ENCODE measurements around the gene METTL1. TPM values are rescaled to one million over a fixed set of nuclear protein-coding genes. Genes with fewer than 3 reads are reported as not detected.

The METTL1 gene
- total RNA-seq, 1 experiment from 2014 or later: 17.9 TPM

DNA sequence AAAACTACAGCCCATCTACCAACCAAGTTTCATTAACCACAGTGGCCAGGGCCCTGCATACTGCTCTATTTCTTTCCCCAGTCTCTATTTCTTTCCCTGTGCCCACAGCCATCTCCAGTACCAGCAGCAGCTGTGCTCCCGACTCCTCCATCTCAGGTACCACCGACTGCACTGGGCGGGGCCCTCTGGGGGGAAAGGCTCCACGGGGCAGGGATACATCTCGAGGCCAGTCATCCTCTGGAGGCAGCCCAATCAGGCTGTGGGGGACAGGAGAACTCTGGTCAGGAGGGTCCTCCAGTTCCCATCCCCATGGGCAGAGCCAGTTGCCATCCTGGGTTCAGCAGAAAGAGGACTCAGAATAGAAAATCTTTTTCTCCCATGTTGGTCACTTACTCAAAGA is 22.8 kb downstream of the METTL1 start:
- Histone ChIP-seq H3K9me2 (ENCODE audit: insufficient read depth) (no peaks in the 10 kb centered on the region), H3F3A (ENCODE audit: insufficient read depth, low read depth) (peaks cover 42% of the 10 kb centered on the region), H3K4me2 (no peak overlapping the region), H3K4me1 (replicated peaks; ENCODE audit: insufficient read depth) (peaks cover 30% of the 10 kb centered on the region), H3K9me3 (ENCODE audit: insufficient read depth, low read depth) (no peaks in the 10 kb centered on the region), H3K4me3 (no peak overlapping the region), H3K27ac (no peak overlapping the region), H3K27me3 (ENCODE audit: insufficient read depth, low read depth) (no peaks in the 10 kb centered on the region), H3K36me3 (ENCODE audit: low read depth) (peaks cover 20% of the 10 kb centered on the region), H4K20me1 (ENCODE audit: insufficient read depth) (no peaks in the 10 kb centered on the region), H3K79me2 (ENCODE audit: low read depth) (peaks cover 32% of the 10 kb centered on the region), H2AFZ (no peak overlapping the region)
- intact Hi-C loops (cut with micrococcal nuclease; ENCODE audit: unreplicated experiment): no loop called here
- POLR2A ChIA-PET (ENCODE audit: unreplicated experiment): no interaction called here
- DNase-seq: no peak
- CTCF ChIA-PET: interaction anchor here (0.7 kb wide), 1 partner anchor 11 kb away, joined by 4 read pairs; no protein-coding TSS in a partner anchor
- TF ChIP-seq, protein P1, sequence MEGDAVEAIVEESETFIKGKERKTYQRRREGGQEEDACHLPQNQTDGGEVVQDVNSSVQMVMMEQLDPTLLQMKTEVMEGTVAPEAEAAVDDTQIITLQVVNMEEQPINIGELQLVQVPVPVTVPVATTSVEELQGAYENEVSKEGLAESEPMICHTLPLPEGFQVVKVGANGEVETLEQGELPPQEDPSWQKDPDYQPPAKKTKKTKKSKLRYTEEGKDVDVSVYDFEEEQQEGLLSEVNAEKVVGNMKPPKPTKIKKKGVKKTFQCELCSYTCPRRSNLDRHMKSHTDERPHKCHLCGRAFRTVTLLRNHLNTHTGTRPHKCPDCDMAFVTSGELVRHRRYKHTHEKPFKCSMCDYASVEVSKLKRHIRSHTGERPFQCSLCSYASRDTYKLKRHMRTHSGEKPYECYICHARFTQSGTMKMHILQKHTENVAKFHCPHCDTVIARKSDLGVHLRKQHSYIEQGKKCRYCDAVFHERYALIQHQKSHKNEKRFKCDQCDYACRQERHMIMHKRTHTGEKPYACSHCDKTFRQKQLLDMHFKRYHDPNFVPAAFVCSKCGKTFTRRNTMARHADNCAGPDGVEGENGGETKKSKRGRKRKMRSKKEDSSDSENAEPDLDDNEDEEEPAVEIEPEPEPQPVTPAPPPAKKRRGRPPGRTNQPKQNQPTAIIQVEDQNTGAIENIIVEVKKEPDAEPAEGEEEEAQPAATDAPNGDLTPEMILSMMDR (conservative IDR thresholded peaks at IDR 0.05): no peak
- TF ChIP-seq EZH2 (IDR thresholded peaks at IDR 0.05; ENCODE audit: low read depth): no peak
- BruUV-seq (replicated peaks): no TSS peak

GRCh38 chr12:57746025-57746424 is 25.9 kb downstream of the METTL1 start:
- peaks cover 39% of the 10 kb centered on the region for H3F3A ChIP-seq (ENCODE audit: insufficient read depth, low read depth)
- ChIA-PET CTCF (interaction anchor here (0.5 kb wide), 1 partner anchor 113 kb away, joined by 3 read pairs; the partner anchor contains the start of gene B4GALNT1), POLR2A (ENCODE audit: unreplicated experiment) (no interaction called here)
- H3K79me2 ChIP-seq (ENCODE audit: low read depth): peaks cover 21% of the 10 kb centered on the region
- H4K20me1 ChIP-seq (ENCODE audit: insufficient read depth): no peaks in the 10 kb centered on the region
- intact Hi-C loops (cut with micrococcal nuclease; ENCODE audit: unreplicated experiment): no loop called here
- peaks cover 20% of the 10 kb centered on the region for H3K36me3 ChIP-seq (ENCODE audit: low read depth)
- H3K4me2 ChIP-seq: peak overlapping the region; percentile 76
- H3K9me2 ChIP-seq (ENCODE audit: insufficient read depth): no peaks in the 10 kb centered on the region
- BruUV-seq (replicated peaks): no TSS peak
- peaks cover 19% of the 10 kb centered on the region for H3K4me1 ChIP-seq (replicated peaks; ENCODE audit: insufficient read depth)
- no peak for TF ChIP-seq EZH2 (IDR thresholded peaks at IDR 0.05; ENCODE audit: low read depth)
- TF ChIP-seq, protein P1 (conservative IDR thresholded peaks at IDR 0.05): no peak
- no peak overlapping the region for H3K27ac ChIP-seq
- peak overlapping the region; percentile 75; the same call in 1 of the 2 replicates for H3K4me3 ChIP-seq
- H2AFZ ChIP-seq: no peak overlapping the region
- DNase-seq: no peak
- no peaks in the 10 kb centered on the region for H3K9me3 ChIP-seq (ENCODE audit: insufficient read depth, low read depth)
- no peaks in the 10 kb centered on the region for H3K27me3 ChIP-seq (ENCODE audit: insufficient read depth, low read depth)

GRCh38 chr12:57745485-57745881 is 26.4 kb downstream of the METTL1 start:
- POLR2A ChIA-PET (ENCODE audit: unreplicated experiment): no interaction called here
- peaks cover 16% of the 10 kb centered on the region for H3K79me2 ChIP-seq (ENCODE audit: low read depth)
- peaks cover 39% of the 10 kb centered on the region for H3F3A ChIP-seq (ENCODE audit: insufficient read depth, low read depth)
- TSS peak; percentile 47 for BruUV-seq (replicated peaks)
- H3K27me3 ChIP-seq (ENCODE audit: insufficient read depth, low read depth): no peaks in the 10 kb centered on the region
- peaks cover 13% of the 10 kb centered on the region for H3K4me1 ChIP-seq (replicated peaks; ENCODE audit: insufficient read depth)
- no peak for TF ChIP-seq EZH2 (IDR thresholded peaks at IDR 0.05; ENCODE audit: low read depth)
- TF ChIP-seq, protein P1 (conservative IDR thresholded peaks at IDR 0.05): no peak
- H4K20me1 ChIP-seq (ENCODE audit: insufficient read depth): no peaks in the 10 kb centered on the region
- H3K4me3 ChIP-seq: peak overlapping the region; percentile 75
- intact Hi-C loops (cut with micrococcal nuclease; ENCODE audit: unreplicated experiment): loop anchor here (2.0 kb wide), 1 partner anchor 19 kb away; no protein-coding TSS in a partner anchor
- peak overlapping the region; percentile 83; the same call in 1 of the 2 replicates for H2AFZ ChIP-seq
- H3K36me3 ChIP-seq (ENCODE audit: low read depth): peaks cover 16% of the 10 kb centered on the region
- CTCF ChIA-PET: no interaction called here
- peak overlapping the region; percentile 90; the same call in 1 of the 2 replicates for H3K27ac ChIP-seq
- peak overlapping the region; percentile 76 for H3K4me2 ChIP-seq
- no peaks in the 10 kb centered on the region for H3K9me2 ChIP-seq (ENCODE audit: insufficient read depth)
- no peak for DNase-seq
- no peaks in the 10 kb centered on the region for H3K9me3 ChIP-seq (ENCODE audit: insufficient read depth, low read depth)

Measured in PC-9 (cell line).